T follicular helper cell (primary cell): ENCODE measurements around the gene YIPF6.
"Not testable (repeated sequence)": the region's sequence is repeated elsewhere in the genome, so short reads cannot be mapped to it uniquely, and the experiment has no call there.

ENCODE experiments used
- DNase-seq: peaks from one replicate; pipeline ENCODE4 v3.0.0-alpha.2; 2020; ENCODE audit warnings: low read depth
- total RNA-seq, 2 experiments: gene quantifications; one replicate each; lab custom pipeline; 2026; lab: John Stamatoyannopoulos, UW

YIPF6 gene
- 35.6 to 50.4 reads per million in 2 experiments for total RNA-seq

- DNase-seq, result peak; percentile 40
These were observed at the start of gene YIPF6 for GRCh38 chrX:68498508-68499379. TSS of gene YIPF6 (plus strand) at chrX:68499051. CDS start at chrX:68499067, 16 bp downstream.

- DNase-seq, result no peak
These were observed 47.1 kb upstream of the YIPF6 start for GRCh38 chrX:68451720-68452119.

- DNase-seq, result no peak
These were observed 44.2 kb upstream of the YIPF6 start for GRCh38 chrX:68454476-68455150.

- DNase-seq, result no peak
These were observed 43.7 kb upstream of the YIPF6 start for GRCh38 chrX:68455151-68455510.

- DNase-seq, result no peak
These were observed 37.8 kb upstream of the YIPF6 start for GRCh38 chrX:68461093-68461492.

- DNase-seq, result no peak
These were observed 37.3 kb upstream of the YIPF6 start for GRCh38 chrX:68461576-68461975.

GRCh38 chrX:68462197-68462596 lies 36.7 kb upstream of the YIPF6 start:
- DNase-seq, result no peak

- peak; percentile 2 for DNase-seq
These were observed 36.2 kb upstream of the YIPF6 start for GRCh38 chrX:68462653-68463052.

- DNase-seq, result no peak
These were observed 35.0 kb upstream of the YIPF6 start for GRCh38 chrX:68463880-68464279.

- no peak for DNase-seq
These were observed 34.1 kb upstream of the YIPF6 start for GRCh38 chrX:68464796-68465195.

- DNase-seq, result no peak
These were observed 17.9 kb upstream of the YIPF6 start for GRCh38 chrX:68480969-68481368.

GRCh38 chrX:68486198-68486597 lies 12.7 kb upstream of the YIPF6 start:
- DNase-seq, result not testable (repeated sequence)

GRCh38 chrX:68487254-68487653 lies 11.6 kb upstream of the YIPF6 start:
- DNase-seq, result no peak

GRCh38 chrX:68487924-68488323 lies 10.9 kb upstream of the YIPF6 start:
- DNase-seq, result no peak

- DNase-seq, result no peak
These were observed 10.2 kb upstream of the YIPF6 start for GRCh38 chrX:68488657-68489056.

- DNase-seq, result no peak
These were observed 8.2 kb upstream of the YIPF6 start for GRCh38 chrX:68490644-68491043.

- DNase-seq, result no peak
These were observed 6.3 kb upstream of the YIPF6 start for GRCh38 chrX:68492583-68492982.

GRCh38 chrX:68493776-68494175 lies 5.1 kb upstream of the YIPF6 start:
- DNase-seq, result not testable (repeated sequence)

GRCh38 chrX:68498044-68498507 lies 775 bp upstream of the YIPF6 start:
- DNase-seq, result no peak

- DNase-seq, result no peak
These were observed 973 bp downstream of the YIPF6 start for GRCh38 chrX:68499543-68500504.

GRCh38 chrX:68503836-68504636 lies 5.2 kb downstream of the YIPF6 start:
- DNase-seq, result no peak
